OCI-LY7 (cell line): Measurements from ENCODE around the gene ZBP1. TPM values are rescaled to one million over a fixed set of nuclear protein-coding genes. Genes with fewer than 3 reads are reported as not detected.

Experiments
- BruUV-seq: library from RNA; stranded (reverse); fragments of 400-500 nt; replicated peaks from 2 replicates; lab custom pipeline; 2021; lab: Mats Ljungman, UMichigan
- CTCF ChIA-PET: fragments of 300-600 bp; sonication (Branson Sonifier 250); formaldehyde crosslinking; loops from one replicate; lab custom pipeline; 2022; ENCODE audit warnings: antibody characterized with exemption; ENCODE audit not compliant: unreplicated experiment; lab: Charles Lee
- POLR2A ChIA-PET: fragments of 300-600 bp; sonication (Branson Sonifier 250); formaldehyde crosslinking; loops from one replicate; lab custom pipeline; 2022; ENCODE audit warnings: antibody characterized with exemption; lab: Charles Lee
- DNase-seq: peaks from one replicate; pipeline ENCODE4 v3.0.0-alpha.2; 2015; ENCODE audit warnings: low spot score
- H2AFZ ChIP-seq: fragments of 200-600 bp; sonication (generic), shearing (Covaris generic); 2 replicates; pipeline ENCODE4 v1.6.1; 2014; ENCODE audit warnings: mild to moderate bottlenecking, antibody characterized with exemption, low read length, moderate library complexity
- H3K27ac ChIP-seq: fragments of 200-600 bp; sonication (generic); 2 replicates; pipeline ENCODE4 v1.5.1; 2014; ENCODE audit warnings: mixed run types, low read depth, mild to moderate bottlenecking, moderate library complexity, low read length, inconsistent platforms; ENCODE audit not compliant: poor library complexity, severe bottlenecking
- H3K36me3 ChIP-seq: fragments of 200-600 bp; sonication (generic); 2 replicates; pipeline ENCODE4 v1.6.1; 2014; ENCODE audit warnings: mild to moderate bottlenecking, antibody characterized with exemption, low read length, moderate library complexity, mixed read lengths; ENCODE audit not compliant: insufficient read depth
- H3K4me1 ChIP-seq: fragments of 200-600 bp; sonication (generic); 2 replicates; pipeline ENCODE4 v1.5.1; 2014; ENCODE audit warnings: mild to moderate bottlenecking, low read length; ENCODE audit not compliant: insufficient read depth, poor library complexity, severe bottlenecking
- H3K4me2 ChIP-seq: fragments of 200-600 bp; sonication (generic); 2 replicates; pipeline ENCODE4 v1.6.1; 2014; ENCODE audit warnings: mild to moderate bottlenecking, low read length
- H3K4me3 ChIP-seq: fragments of 200-600 bp; sonication (generic); 2 replicates; pipeline ENCODE4 v1.5.1; 2014; ENCODE audit warnings: mild to moderate bottlenecking, low read depth, low read length; ENCODE audit not compliant: poor library complexity, severe bottlenecking
- H3K79me2 ChIP-seq: fragments of 200-600 bp; sonication (generic); 2 replicates; pipeline ENCODE4 v1.6.1; 2016; ENCODE audit warnings: low read depth, mild to moderate bottlenecking, low read length, moderate library complexity, mixed read lengths; ENCODE audit not compliant: insufficient read depth
- H3K9me2 ChIP-seq: fragments of 200-600 bp; sonication (generic); 2 replicates; pipeline ENCODE4 v1.6.1; 2016; ENCODE audit warnings: mild to moderate bottlenecking, low read length, mixed read lengths; ENCODE audit not compliant: insufficient read depth
- H3K9me3 ChIP-seq: fragments of 200-600 bp; sonication (generic); 2 replicates; pipeline ENCODE4 v1.6.1; 2014; ENCODE audit warnings: mild to moderate bottlenecking, mixed run types, low read length, mixed read lengths
- H4K20me1 ChIP-seq: fragments of 200-600 bp; sonication (generic); 2 replicates; pipeline ENCODE4 v1.6.1; 2014; ENCODE audit warnings: mild to moderate bottlenecking, antibody characterized with exemption, low read length, moderate library complexity, mixed read lengths; ENCODE audit not compliant: insufficient read depth
- CTCF ChIP-seq: fragments of 200-600 bp; sonication (generic); conservative IDR thresholded peaks from 2 replicates; pipeline ENCODE4 v1.5.1; 2014; ENCODE audit warnings: mild to moderate bottlenecking, antibody characterized with exemption, low read length, moderate library complexity, mixed read lengths
- EZH2phosphoT487 ChIP-seq: fragments of 200-600 bp; sonication (generic); IDR thresholded peaks from 2 replicates; pipeline ENCODE4 v1.6.1; 2018; ENCODE audit warnings: low read depth, borderline replicate concordance, mild to moderate bottlenecking, mixed run types, antibody characterized with exemption, low read length, moderate library complexity, mixed read lengths
- intact Hi-C: fragments of 100-400 bp; cut with micrococcal nuclease; formaldehyde crosslinking; loops from one replicate; pipeline ENCODE4 v1.10.0; 2022; ENCODE audit not compliant: unreplicated experiment
- total RNA-seq, 2 experiments: library from RNA; depleted of rRNA in 1 of 2; stranded (reverse); fragments of >200 nt in 1 of 2; shearing (Covaris generic) in 1 of 2; gene quantifications; 2 replicates each; pipeline ENCODE4 v1.2.3, GENCODE V29; 2014 to 2022

ZBP1 gene
- total RNA-seq, 2 experiments from 2014 or later, result 1.5 to 3.7 TPM

DNA sequence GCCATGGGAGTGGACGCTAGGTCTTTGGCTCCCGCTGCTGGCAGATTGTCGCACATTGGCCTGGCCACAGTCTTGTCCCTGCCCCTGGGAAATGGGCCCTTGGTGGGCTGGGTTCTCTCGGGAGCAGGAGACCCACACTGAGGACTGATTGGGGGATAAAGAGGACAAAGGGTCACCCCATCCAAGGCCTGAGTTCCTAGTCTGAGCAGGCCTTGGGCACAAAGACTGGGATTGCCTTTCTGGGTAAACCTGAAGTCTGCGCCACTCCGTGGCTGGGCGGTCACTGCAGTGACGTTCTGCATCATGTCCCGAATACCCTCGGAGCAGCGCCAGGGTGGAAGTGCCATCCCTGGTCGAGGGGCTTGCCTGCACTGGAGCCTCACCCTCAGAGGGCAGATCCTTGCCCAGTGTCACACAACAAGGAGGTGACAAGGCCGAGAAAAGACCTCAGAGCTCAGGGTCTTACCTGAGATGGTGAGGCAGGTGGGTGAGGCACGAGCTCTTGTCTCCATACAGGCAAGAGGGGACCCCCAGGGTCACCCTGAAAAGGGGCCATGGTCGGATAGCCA is 36.1 kb upstream of the ZBP1 start:
- H2AFZ ChIP-seq, result no peak overlapping the region
- H3K4me2 ChIP-seq, result no peak overlapping the region
- peaks cover 4% of the 10 kb centered on the region; the same call in 1 of the 2 replicates for H3K36me3 ChIP-seq
- H3K4me3 ChIP-seq, result no peak overlapping the region
- ChIA-PET POLR2A (interaction anchor here (1.1 kb wide), 1 partner anchor 28 kb away, joined by 3 read pairs; no protein-coding TSS in a partner anchor), CTCF (no interaction called here)
- H3K27ac ChIP-seq, result no peak overlapping the region
- no peak for DNase-seq
- intact Hi-C loops, result no loop called here
- no peaks in the 10 kb centered on the region for H4K20me1 ChIP-seq
- TF ChIP-seq EZH2phosphoT487 (no peak), CTCF (no peak)
- no peaks in the 10 kb centered on the region for H3K9me2 ChIP-seq
- H3K9me3 ChIP-seq, result no peaks in the 10 kb centered on the region
- no TSS peak for BruUV-seq
- H3K79me2 ChIP-seq, result no peaks in the 10 kb centered on the region
- peaks cover 14% of the 10 kb centered on the region for H3K4me1 ChIP-seq

DNA sequence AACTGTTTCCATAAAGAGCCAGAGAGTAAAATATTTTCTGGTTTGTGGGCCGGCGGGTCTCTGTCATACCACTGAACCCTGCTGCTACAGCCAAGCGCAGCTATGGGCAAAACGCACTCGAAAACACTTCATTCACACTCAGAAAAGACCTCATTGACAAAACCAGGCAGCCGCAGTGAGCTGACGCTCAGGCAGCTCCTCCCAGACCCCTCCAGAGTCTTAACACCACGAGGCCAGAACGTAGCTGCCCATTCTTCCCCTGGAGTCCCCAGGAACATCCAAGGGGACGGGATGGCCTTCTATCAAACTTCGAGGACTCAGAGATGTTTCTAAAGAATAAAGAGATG is 35.6 kb upstream of the ZBP1 start:
- peaks cover 14% of the 10 kb centered on the region for H3K4me1 ChIP-seq
- H3K9me3 ChIP-seq, result no peaks in the 10 kb centered on the region
- no TSS peak for BruUV-seq
- H3K4me3 ChIP-seq, result no peak overlapping the region
- intact Hi-C loops, result loop anchor here (2.0 kb wide), 2 partner anchors 55 to 429 kb away; partner anchors contain the start of gene PMEPA1
- CTCF ChIA-PET, result no interaction called here
- POLR2A ChIA-PET, result interaction anchor here (1.1 kb wide), 1 partner anchor 28 kb away, joined by 3 read pairs; no protein-coding TSS in a partner anchor
- no peak overlapping the region for H2AFZ ChIP-seq
- peaks cover 4% of the 10 kb centered on the region; the same call in 1 of the 2 replicates for H3K36me3 ChIP-seq
- no peak overlapping the region for H3K27ac ChIP-seq
- H4K20me1 ChIP-seq, result no peaks in the 10 kb centered on the region
- DNase-seq, result no peak
- H3K4me2 ChIP-seq, result no peak overlapping the region
- TF ChIP-seq EZH2phosphoT487 (no peak), CTCF (no peak)
- no peaks in the 10 kb centered on the region for H3K79me2 ChIP-seq
- H3K9me2 ChIP-seq, result no peaks in the 10 kb centered on the region
